Measurements from ENCODE around the gene NBPF14. TPM values are rescaled to one million over a fixed set of nuclear protein-coding genes. Genes with fewer than 3 reads are reported as not detected.
"Not testable (repeated sequence)": the region's sequence is repeated elsewhere in the genome, so short reads cannot be mapped to it uniquely, and the experiment has no call there.

Gene NBPF14
- 4.9 and 7.9 TPM in 2 replicates for total RNA-seq (ENCODE audit: low replicate concordance)

- not testable (repeated sequence) for H3F3A ChIP-seq (ENCODE audit: low read depth)
Observed at GRCh38 chr1:148595911-148596310, at the start of gene NBPF14. NBPF14 (minus strand) TSS chr1:148596011; CDS start chr1:148595717, 294 bp downstream.

DNA sequence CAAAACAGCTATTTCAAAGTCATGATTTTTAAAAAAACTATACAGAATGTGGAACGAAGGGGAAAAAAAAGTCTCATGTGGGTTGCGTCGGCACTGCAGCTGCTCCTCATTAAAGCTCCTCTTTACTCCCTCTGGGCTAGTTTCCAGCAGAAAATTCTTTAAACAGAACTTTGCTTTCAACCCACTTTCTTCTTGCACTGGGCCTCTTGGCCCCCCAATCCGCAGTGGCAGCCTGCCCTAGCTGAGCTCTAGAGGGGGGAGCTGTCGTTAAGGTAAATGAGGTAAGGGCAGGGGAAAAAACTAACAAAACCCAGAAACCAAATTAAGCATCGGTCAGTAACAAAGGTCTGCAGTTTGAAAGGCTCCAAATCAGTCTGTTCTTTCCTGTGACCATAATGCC is 29.6 kb upstream of the NBPF14 start:
- H3K36me3 ChIP-seq; H3K27ac ChIP-seq; H3K4me1 ChIP-seq; H3K27me3 ChIP-seq; H3F3A ChIP-seq (ENCODE audit: low read depth); H3K36me3 Mint-ChIP-seq; H3K4me2 ChIP-seq; H3K79me2 ChIP-seq (ENCODE audit: low read depth); H3K27ac Mint-ChIP-seq; H3K9ac ChIP-seq; H3K4me3 ChIP-seq; DNase-seq (ENCODE audit: low spot score); H3K4me1 Mint-ChIP-seq; H3K9me3 Mint-ChIP-seq; H3K27me3 Mint-ChIP-seq (ENCODE audit: insufficient read depth, low read depth); H3K9me3 ChIP-seq (ENCODE audit: low read depth); H4K20me1 ChIP-seq (ENCODE audit: low read depth); H3K4me3 Mint-ChIP-seq; H2AFZ ChIP-seq (replicated peaks): not testable (repeated sequence)

More at GRCh38 chr1:148595911-148596310, at the start of gene NBPF14:
- not testable (repeated sequence) for H3K9ac ChIP-seq; H3K4me3 ChIP-seq; H3K36me3 Mint-ChIP-seq; DNase-seq (ENCODE audit: low spot score); H3K9me3 ChIP-seq (ENCODE audit: low read depth); H3K4me1 ChIP-seq; H3K27me3 ChIP-seq; H3K4me3 Mint-ChIP-seq; H3K79me2 ChIP-seq (ENCODE audit: low read depth); H3K27ac Mint-ChIP-seq; H3K36me3 ChIP-seq; H3K4me2 ChIP-seq; H3K27ac ChIP-seq; H3K9me3 Mint-ChIP-seq; H3K4me1 Mint-ChIP-seq; H3K27me3 Mint-ChIP-seq (ENCODE audit: insufficient read depth, low read depth); H4K20me1 ChIP-seq (ENCODE audit: low read depth); H2AFZ ChIP-seq (replicated peaks)

- H3K79me2 ChIP-seq (ENCODE audit: low read depth); H3K27ac Mint-ChIP-seq; H3K9ac ChIP-seq; H3K4me1 Mint-ChIP-seq; H3K4me3 ChIP-seq; H3K9me3 ChIP-seq (ENCODE audit: low read depth); H3K36me3 ChIP-seq; H3K4me1 ChIP-seq; H4K20me1 ChIP-seq (ENCODE audit: low read depth); H3K4me2 ChIP-seq; H3K27me3 Mint-ChIP-seq (ENCODE audit: insufficient read depth, low read depth); H3F3A ChIP-seq (ENCODE audit: low read depth); H3K36me3 Mint-ChIP-seq; H2AFZ ChIP-seq (replicated peaks); H3K9me3 Mint-ChIP-seq; DNase-seq (ENCODE audit: low spot score); H3K27me3 ChIP-seq; H3K27ac ChIP-seq; H3K4me3 Mint-ChIP-seq: not testable (repeated sequence)
Observed at GRCh38 chr1:148618216-148618615, 22.4 kb upstream of the NBPF14 start.

DNA sequence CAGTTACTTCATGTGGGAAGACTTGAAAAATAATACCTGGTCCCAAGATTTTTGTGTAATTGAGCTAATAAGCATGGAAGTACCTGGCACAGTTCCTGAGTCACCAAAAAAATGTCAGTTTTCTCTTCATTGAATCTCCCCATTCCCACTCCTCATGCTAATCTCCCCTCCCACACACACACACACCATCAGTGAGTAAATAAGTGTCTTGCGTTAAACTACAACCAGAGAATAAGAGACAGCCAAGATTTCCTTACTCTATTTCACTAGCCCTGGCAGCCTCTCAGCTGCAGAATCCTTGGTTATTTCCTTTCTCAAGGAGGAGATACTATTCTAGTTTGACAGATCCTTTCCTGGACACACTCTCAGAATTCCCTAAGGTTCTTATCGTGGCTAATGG is 9.5 kb upstream of the NBPF14 start:
- not testable (repeated sequence) for H2AFZ ChIP-seq (replicated peaks); H3K27me3 ChIP-seq; H3K4me3 Mint-ChIP-seq; H3K79me2 ChIP-seq (ENCODE audit: low read depth); H3K36me3 Mint-ChIP-seq; H3K27ac ChIP-seq; H3K4me1 Mint-ChIP-seq; H3K4me3 ChIP-seq; H3K27ac Mint-ChIP-seq; H3K4me1 ChIP-seq; H3K9ac ChIP-seq; H3F3A ChIP-seq (ENCODE audit: low read depth); H3K9me3 Mint-ChIP-seq; DNase-seq (ENCODE audit: low spot score); H3K4me2 ChIP-seq; H3K36me3 ChIP-seq; H3K9me3 ChIP-seq (ENCODE audit: low read depth); H4K20me1 ChIP-seq (ENCODE audit: low read depth); H3K27me3 Mint-ChIP-seq (ENCODE audit: insufficient read depth, low read depth)

GRCh38 chr1:148595360-148595759 is 451 bp downstream of the NBPF14 start:
- H3K36me3 Mint-ChIP-seq; H3K27me3 Mint-ChIP-seq (ENCODE audit: insufficient read depth, low read depth); H3K4me3 Mint-ChIP-seq; H3K27ac Mint-ChIP-seq; H3K4me2 ChIP-seq; H3K4me3 ChIP-seq; H3K79me2 ChIP-seq (ENCODE audit: low read depth); H3K9me3 ChIP-seq (ENCODE audit: low read depth); H3K27me3 ChIP-seq; H4K20me1 ChIP-seq (ENCODE audit: low read depth); H3K9me3 Mint-ChIP-seq; DNase-seq (ENCODE audit: low spot score); H3K9ac ChIP-seq; H3K4me1 ChIP-seq; H3K27ac ChIP-seq; H2AFZ ChIP-seq (replicated peaks); H3K4me1 Mint-ChIP-seq; H3K36me3 ChIP-seq; H3F3A ChIP-seq (ENCODE audit: low read depth): not testable (repeated sequence)

GRCh38 chr1:148591098-148591497 is 4.7 kb downstream of the NBPF14 start:
- not testable (repeated sequence) for H3K27ac Mint-ChIP-seq; H3K27me3 Mint-ChIP-seq (ENCODE audit: insufficient read depth, low read depth); H3K4me3 ChIP-seq; H3K36me3 ChIP-seq; H3K79me2 ChIP-seq (ENCODE audit: low read depth); H2AFZ ChIP-seq (replicated peaks); H3K4me2 ChIP-seq; H3K4me3 Mint-ChIP-seq; H3K9me3 Mint-ChIP-seq; H3K4me1 Mint-ChIP-seq; H3F3A ChIP-seq (ENCODE audit: low read depth); DNase-seq (ENCODE audit: low spot score); H4K20me1 ChIP-seq (ENCODE audit: low read depth); H3K27me3 ChIP-seq; H3K27ac ChIP-seq; H3K9ac ChIP-seq; H3K36me3 Mint-ChIP-seq; H3K4me1 ChIP-seq; H3K9me3 ChIP-seq (ENCODE audit: low read depth)

- H3K27me3 ChIP-seq; H2AFZ ChIP-seq (replicated peaks); H3K4me1 Mint-ChIP-seq; H3K9ac ChIP-seq; H3K4me3 ChIP-seq; H3K4me2 ChIP-seq; H3K27me3 Mint-ChIP-seq (ENCODE audit: insufficient read depth, low read depth); H3K36me3 ChIP-seq; H3F3A ChIP-seq (ENCODE audit: low read depth); H3K4me1 ChIP-seq; H3K79me2 ChIP-seq (ENCODE audit: low read depth); H3K9me3 ChIP-seq (ENCODE audit: low read depth); H3K9me3 Mint-ChIP-seq; H3K27ac ChIP-seq; H3K27ac Mint-ChIP-seq; H4K20me1 ChIP-seq (ENCODE audit: low read depth); H3K36me3 Mint-ChIP-seq; H3K4me3 Mint-ChIP-seq: not testable (repeated sequence)
- DNase-seq (ENCODE audit: low spot score) = peak; percentile 10
Observed at GRCh38 chr1:148532158-148532557, 63.7 kb downstream of the NBPF14 start.

DNA sequence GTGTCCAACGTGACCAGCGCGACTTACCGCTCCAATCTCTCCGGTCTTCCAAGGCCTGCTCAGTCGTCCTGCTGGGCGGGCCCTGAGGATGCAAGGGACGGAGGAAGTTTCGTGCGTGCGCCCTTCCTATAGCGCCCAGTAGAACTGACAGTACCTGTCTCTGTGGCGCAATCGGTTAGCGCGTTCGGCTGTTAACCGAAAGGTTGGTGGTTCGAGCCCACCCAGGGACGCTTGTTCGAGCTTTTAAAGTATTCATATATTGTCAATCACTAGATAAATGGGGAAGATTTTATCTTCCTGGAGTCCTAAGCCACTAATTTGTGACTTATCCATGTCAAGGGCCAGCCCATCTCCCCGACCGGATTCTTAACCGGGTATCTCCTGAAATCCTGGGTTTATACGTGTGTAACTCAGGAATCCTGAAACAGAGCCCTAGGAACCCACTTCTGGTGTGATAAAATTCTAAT is 66.7 kb downstream of the NBPF14 start:
- Histone ChIP-seq H3K4me2 (peak overlapping the region; percentile 68), H3K4me3 (peak overlapping the region; percentile 43)
- H3K9ac ChIP-seq; H3K4me1 ChIP-seq; H3K4me1 Mint-ChIP-seq; H4K20me1 ChIP-seq (ENCODE audit: low read depth); H3K27me3 Mint-ChIP-seq (ENCODE audit: insufficient read depth, low read depth); H3K27ac ChIP-seq; H3K9me3 Mint-ChIP-seq; H3K27me3 ChIP-seq; H3K36me3 Mint-ChIP-seq; H2AFZ ChIP-seq (replicated peaks); H3K79me2 ChIP-seq (ENCODE audit: low read depth); H3K27ac Mint-ChIP-seq; H3F3A ChIP-seq (ENCODE audit: low read depth); H3K36me3 ChIP-seq; H3K9me3 ChIP-seq (ENCODE audit: low read depth): not testable (repeated sequence)
- DNase-seq (ENCODE audit: low spot score) = peak; percentile 54
- peak overlapping the region; percentile 82 for H3K4me3 Mint-ChIP-seq
